Measurements from ENCODE around the gene ANKRD24.

DNA sequence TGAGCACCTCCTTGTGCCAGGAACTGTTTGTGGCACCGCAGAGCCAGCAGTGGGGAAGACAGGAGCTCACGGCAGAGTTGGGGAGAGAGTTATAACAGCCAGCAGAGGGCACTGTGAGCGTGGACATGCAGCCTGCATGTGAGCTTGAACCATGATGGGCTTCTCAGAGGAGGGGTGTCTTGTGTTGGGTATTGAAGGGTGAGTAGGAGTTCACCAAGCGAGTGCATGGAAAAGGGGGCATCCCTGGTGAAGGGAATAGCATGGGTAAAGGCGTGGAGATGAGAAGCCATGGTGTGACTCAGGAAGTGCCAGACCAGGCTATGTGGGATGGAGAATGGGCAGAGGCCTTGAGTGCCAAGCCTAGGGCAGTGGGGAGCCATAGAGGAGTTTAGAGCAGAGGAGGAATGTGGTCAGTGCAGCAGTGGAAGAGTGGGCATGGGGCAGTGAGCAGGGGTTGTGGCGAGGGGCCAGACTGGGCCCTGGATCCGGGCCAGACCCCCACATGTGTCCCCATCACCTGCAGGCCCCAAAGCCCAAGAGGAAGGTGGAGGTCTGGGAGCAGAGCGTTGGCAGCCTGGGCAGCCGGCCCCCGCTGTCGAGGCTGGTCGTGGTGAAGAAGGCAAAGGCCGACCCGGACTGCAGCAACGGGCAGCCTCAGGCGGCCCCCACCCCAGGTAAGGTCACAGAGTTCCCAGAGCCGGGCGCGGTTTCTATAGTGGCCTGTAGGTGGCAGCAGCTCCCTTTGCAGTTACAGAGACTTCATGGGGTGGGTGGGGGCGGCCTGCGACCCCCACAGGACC is 84.8 kb downstream of the ANKRD24 start:
- no peak for TF ChIP-seq ELF1 (IDR thresholded peaks at IDR 0.05)
- no peak for TF ChIP-seq CHD2 (IDR thresholded peaks at IDR 0.05; ENCODE audit: low read length, partially characterized antibody)
- peak; percentile 46; the same call in 1 of the 2 replicates for TF ChIP-seq SMC3 (IDR thresholded peaks at IDR 0.05; ENCODE audit: low read depth, low read length)

Data from SK-N-SH (cell line).